ENCODE data around the gene PRR5L.
A peak's percentile ranks its signal among the peaks of the same experiment; 100 is the strongest.

The PRR5L gene

DNA sequence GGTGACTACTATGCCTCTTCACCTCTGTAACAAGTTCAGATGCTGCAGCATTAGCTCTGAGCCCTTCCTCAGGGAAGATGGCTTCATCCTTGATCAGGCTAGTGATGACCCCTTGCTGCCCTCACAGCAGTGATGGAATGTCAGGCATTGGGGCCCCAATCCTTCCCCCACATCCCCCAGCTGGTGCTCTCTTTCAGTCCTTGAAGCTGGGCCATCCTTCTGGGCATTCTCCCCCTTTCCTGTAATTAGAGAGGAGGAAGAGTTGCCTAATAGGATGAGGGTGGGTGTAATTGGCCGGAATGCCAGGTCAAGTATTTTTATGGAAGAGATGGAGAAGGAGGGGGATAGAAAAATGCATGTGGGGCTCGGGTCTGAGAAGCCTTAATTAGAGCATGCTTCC is 151.4 kb downstream of the PRR5L start:
- DNase-seq: peak; percentile 49

DNA sequence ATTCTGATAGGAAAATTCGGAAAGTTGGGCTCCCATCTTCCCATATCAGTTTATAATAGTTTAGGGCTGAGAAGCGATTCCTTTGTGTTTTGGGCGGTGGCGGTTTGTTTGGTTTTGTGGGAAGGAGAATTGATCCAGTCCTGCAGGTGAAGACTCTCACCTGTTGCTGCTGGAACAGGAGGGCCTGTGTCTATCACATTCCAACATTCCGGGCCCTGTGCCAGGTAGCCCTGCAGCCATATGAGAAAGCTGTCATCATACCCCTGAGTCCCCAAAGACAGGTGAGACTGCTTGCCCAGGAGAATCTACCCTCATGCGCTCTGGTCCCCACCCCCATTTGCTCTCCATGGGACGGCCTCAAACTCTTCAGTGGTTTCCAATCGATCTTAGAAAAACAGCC is 151.9 kb downstream of the PRR5L start:
- DNase-seq: no peak

DNA sequence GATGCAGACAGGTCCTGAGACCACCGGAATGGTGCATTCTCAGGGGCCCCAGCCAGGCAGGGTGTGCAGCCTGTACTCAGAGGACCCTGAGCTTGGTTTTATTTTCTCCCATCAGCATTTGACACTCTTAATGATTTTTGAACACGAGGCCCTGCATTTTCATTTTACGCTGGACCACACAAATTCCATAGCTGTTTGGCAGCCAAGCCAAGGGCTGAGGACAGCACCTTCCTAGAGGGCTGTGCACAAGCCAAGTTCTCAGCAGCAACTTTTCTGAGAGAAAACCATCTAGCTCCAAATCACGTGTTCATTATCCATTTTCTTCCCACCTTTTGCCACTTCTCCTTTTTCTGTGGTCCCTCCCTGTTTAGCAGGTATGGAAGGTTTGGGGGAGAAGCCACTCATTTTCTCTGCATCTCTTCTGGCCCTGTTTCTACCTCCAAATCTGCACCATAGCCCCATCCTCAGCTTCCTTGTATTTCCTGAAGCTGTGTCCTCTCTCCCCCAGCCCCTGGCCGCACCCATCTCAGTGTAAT is 153.5 kb downstream of the PRR5L start:
- DNase-seq: no peak

DNA sequence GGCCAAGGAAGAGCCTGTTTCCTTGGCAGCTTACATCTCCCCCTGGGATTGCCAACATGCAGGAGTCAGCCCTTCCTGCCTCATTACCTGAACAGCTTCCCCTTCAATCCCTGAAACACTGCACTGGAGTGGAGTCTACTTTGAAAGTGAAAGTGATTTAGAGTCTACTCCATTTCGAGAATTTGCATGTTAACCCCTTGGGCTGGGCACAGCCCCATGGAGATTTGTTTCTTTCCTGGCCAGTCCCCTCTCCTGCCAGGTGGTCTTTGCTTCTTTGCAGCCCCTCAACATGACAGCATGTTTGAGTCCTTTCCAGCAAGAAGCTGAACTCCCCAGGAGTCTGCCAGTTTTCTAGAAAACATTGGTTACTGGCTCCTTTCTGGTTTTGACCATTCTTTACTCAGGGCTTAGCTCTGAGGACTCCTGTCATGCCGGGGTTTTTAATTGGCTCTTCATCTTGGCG is 154.1 kb downstream of the PRR5L start:
- no peak for DNase-seq

DNA sequence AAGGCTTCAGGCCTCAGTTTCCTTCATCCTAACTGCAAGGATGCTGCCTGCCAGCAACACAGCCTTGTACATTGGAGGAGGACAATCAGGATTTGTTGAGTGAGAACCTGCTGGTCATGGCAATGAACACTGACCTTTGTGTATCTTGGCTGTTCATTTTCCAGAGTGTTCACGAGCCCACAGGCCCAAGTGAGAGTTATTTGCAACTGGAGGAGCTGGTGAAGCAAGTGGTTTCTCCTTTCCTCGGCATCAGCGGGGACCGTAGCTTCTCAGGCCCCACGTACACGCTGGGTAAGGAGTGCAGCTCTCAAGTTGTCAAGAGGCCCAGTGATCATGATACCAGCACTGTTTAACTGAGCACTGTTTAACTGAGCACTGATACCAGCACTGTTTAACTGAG is 155.0 kb downstream of the PRR5L start:
- no peak for DNase-seq

DNA sequence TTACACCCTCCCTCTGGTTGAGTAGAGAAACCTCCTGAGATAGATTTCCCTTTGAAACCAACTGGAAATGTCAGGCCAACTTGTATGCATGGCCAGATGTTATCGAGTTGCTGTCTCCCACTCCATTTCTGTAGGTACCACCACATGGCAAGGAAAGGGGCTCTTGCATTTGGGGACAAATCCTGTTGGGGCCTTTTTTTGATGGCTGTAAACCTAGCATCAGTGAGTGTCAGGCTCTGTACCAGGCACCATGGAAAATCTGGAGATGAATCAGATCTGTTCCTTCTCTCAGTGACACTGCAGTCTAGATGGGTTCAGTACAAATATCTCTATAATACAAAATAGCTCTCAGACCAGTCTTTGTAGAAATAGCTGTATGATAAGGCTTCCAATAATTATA is 155.6 kb downstream of the PRR5L start:
- DNase-seq: no peak

DNA sequence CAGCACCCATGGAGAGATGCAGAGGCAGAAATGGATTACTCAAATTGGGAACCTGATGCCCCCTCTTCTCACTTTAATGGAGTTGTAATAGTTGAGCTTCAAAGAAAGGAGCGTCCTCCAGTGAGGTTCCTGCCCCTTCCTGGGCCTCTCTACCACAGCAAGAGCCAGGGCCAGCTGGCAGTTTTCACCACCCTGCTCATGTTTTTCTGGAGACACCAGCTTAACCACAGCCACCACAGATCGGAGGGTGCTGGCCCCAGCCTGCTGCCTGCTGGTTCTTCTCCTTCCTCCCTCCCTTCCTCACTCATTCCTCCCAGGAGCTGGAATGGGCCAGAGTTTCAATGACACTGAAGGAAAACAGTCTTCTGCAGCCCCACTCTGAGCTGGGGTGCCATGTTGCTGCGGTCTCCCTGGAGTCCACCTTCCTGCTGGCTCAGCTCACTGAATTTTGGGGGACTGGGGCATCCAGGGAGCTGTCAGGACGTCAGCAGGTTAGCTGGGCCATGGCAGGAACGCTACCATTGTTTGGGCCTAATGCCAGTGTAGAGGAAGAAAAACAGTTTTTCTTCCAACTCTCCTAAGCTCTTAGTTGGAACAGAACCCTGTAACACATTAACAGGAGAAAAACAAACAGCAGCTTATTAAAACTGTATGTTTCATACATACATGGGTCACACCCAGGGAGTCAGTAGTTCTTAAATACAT is 156.3 kb downstream of the PRR5L start:
- peak; percentile 52 for DNase-seq

DNA sequence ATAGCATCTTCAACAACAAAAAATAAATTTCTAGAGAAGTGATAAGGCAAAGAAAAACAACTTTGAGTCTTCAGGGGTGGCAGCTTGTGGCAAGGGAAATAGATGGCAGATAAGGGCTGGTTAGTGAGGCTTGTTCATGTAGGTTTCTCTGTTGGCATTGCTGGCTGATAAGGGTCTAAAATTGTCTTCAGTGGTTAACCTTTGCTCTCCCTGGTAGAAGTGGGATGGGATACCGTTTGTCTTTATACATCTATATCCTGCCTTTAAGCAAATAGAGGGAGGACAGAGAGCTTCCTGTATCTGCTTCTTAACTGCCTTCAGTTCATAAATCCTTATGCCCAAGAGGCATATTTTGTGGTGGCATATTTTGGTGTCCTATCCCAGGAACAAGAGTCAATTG is 156.9 kb downstream of the PRR5L start:
- no peak for DNase-seq

DNA sequence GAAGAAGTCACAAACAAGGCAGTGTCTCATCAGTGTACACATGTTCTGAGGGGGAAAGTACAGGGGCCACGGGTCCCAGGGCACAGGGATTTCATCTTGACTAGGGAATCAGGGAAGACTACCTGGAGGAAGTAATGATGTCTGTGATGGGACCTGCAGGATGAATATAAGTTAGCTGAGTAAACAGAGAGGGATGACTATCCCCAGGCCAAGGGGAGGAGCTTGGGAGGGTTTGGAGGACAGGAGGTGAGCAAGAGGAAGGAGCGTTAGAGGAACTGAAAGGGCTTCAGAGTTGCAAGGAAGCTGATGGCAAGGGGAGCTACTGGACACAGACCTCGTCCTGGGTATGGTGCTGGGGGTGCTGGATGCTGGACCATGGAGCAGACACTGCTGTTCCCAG is 157.6 kb downstream of the PRR5L start:
- DNase-seq: no peak

DNA sequence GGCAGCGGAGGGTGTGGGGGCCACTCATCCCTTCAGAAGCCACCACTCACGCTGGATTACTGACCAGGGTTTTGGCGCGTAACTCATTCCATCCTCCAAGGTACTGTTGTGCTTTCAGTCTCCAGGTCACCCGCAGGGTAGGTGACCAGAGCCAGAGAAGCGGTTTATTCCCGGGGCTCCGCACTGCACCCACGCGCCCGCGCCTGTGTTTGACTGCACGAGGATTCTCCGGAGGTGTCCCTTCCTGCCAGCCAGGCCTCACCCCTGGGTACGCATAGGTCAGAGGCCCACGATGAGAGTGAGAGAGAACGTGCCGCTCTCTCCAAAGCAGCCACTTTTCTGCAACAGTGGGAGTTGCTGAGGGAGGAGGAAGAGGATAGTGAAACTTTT is 158.5 kb downstream of the PRR5L start:
- no peak for DNase-seq

DNA sequence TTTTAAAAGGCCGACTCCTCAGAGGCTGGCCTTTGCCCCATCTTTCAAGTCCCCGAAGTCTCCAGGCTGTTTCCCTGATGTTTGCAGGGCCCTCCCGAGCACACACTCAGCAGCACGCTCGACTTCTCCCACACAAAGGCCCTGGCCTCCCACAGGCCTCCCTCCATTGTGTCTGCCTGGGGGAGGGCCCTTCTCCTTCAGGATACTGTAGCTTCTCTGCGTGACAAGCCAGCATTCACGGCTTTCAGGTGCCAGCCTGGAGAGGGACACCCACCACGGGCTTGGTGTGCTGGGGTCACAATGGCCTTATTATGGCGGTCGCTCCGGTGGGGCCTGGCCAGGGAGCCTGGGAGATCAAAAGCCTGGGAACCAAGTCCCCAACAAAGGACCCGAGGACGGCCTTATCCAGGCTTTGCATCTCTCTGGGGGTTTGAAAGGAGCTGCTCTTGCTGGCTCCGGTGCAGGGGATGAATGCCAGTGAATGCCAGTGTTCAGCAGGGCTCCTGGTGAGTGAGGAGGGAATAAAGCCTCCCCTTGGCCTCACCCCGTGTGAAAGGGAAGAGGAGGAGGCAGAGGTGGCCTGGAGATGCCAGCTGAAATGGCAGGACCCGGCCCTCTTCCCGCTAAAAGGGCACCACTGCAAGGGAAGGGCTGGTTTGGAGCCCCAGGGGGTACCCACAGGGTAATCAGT is 159.0 kb downstream of the PRR5L start:
- peak; percentile 32 for DNase-seq

DNA sequence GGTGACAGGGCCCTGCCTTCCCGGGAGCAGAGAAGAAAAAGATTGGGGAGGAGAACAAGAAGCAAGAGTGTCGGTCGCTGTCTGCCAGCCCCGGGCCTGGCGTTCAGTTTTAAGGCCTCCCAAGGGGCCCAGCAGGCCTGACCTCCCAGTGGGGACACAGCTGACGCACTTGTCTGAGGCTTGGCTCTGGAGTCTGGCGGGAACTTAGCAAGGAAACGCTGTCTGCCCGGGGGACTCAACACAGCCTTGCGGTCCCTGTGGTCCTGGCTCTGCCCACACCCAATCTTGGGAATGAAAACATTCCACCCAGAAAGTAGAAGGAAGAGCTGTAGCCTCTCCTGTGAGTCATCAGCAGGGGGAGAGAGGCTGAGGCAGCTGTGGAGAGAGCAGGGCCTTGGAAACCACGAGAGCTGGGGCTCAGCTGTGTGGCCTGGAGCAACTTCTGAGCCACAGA is 159.6 kb downstream of the PRR5L start:
- peak; percentile 99 for DNase-seq

DNA sequence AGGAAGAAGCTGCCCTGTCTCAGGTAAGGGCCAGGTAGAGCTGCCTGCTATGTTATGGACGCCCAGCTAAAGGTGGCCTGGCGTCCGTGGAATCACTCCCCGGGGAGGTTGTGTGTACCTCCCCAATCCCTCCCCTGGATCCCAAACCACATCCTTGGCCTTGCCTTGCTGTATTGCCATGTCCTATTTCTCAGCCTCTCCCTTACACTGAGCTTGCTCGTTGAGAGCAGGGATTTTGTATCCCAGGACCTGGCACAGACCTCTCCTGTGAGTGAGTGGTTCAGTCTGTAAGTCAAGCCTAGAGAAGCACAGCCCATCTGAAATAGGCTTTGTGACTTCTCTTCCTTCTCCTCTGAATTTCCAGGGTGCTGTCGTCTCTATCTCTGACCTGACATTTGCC is 160.1 kb downstream of the PRR5L start:
- DNase-seq: peak; percentile 74

DNA sequence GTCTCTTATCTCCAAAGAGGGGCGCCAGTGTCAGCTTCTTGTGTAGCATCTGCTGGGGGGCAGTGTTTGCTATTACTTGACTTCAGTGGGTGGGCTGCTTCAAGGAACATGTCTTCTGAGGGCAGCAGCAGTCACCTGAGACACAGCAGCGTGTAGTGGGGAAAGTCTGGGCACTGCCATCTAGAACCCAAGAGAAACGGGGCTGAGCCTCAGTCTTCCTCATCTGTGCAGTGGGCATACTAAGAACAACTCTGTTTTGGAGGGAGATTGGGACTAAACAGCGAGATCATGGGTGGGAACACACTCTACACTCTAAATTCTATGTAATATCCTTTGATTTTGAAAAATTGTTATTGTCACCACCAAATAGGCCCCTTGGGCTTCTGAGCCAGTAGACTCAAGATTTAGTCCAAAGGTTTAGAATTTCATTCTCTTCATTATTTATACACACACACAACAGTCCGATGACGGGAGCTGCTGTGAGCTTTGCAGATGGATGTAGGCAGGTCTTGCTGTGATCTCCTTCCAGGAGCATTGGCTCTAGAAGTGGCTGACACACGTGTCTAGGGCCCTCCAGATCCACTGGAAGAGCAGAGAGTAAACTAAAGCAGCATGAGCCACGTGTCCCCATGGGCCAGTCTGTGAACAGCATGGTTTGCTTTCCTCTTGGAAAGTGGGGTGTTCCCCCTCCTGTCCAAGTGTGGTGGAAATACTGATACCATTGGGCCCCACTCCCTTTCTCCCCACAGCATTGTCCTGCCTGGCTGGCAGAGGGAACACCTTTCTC is 162.2 kb downstream of the PRR5L start:
- DNase-seq: no peak

DNA sequence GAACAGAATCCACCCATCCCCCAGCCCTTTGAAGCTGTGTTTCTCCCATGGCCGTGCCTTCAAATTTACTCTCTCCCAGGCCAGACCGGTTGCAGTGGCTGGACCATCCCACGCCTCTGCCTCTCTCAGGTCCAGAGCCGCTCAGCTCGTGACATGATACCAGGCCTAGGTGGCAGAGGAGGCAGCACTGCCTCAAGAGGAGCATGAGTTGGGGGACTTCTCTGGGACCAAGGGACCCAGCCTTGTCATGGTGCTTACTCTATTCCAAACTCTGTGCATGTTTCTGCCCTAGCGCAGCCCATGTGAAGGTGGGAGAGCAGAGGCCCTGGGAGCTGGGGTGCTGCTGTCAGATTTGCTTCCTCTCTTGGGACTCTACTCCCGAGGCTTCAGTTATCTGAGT is 163.0 kb downstream of the PRR5L start:
- DNase-seq: no peak

DNA sequence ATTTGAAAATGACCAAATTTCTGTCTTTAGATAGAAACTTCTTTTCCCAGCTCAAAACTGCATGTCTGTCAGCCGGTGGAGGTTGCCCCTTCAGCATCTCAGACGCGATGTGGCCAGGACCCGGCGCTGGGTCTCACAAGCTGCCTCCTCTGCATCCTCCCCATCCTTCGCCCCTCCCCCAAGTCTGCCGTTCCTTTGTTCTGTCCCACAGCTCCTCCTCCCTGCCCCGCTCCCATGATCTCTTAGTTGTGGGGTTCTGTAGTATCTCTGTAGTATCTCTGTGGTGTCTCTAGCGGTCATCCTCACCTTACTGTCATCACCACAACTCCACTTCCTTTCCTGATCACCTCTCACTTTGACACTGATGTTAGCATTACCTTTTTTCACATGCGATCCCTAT is 164.1 kb downstream of the PRR5L start:
- no peak for DNase-seq

DNA sequence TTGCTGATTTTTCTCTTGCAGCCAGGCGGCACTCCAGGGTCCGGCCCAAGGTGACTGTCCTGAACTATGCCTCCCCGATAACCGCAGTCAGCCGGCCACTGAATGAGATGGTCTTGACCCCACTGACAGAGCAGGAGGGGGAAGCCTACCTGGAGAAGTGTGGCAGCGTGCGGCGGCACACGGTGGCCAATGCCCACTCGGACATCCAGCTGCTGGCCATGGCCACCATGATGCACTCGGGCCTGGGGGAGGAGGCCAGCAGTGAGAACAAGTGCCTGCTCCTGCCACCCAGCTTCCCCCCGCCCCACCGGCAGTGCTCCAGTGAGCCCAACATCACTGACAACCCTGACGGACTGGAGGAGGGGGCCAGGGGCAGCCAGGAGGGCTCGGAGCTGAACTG is 166.2 kb downstream of the PRR5L start:
- no peak for DNase-seq

DNA sequence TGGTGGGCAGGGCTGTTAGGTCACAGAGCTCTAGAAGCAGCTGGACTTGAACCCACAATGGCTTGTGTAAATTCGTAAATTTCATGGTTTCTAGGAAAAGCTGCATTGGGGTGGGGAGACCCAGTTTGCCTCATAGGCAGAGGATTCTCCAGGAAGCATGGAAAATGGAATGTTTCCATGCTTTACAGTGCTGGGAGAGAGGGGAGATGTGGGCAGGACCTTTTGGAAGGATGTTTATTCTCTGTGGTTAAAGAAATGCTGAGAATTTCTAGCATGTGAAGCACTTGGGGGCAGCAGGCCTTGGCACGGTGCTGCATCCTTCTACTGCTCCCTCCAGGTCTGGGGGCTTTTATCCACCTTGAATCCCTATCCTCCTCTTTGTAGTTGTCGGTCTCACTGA is 167.7 kb downstream of the PRR5L start:
- peak; percentile 76 for DNase-seq

DNA sequence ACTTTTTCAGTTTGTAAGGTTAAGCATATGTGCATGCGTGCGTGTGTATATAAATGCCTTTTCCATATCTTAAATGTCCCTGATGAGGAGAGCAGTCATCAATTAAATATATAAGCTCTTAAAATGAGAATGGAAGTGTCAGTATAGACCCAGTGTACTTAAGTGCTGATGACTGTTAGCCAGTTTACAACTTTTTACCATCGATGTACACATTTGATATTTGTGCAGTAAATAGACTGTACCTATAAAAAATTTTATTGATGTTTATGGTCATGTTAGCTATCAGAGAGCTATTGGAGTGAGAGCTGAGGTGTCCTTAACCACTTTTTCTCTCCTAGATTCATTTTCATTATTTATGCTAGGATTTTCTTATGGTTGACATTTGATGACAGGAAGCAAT is 168.6 kb downstream of the PRR5L start:
- no peak for DNase-seq

DNA sequence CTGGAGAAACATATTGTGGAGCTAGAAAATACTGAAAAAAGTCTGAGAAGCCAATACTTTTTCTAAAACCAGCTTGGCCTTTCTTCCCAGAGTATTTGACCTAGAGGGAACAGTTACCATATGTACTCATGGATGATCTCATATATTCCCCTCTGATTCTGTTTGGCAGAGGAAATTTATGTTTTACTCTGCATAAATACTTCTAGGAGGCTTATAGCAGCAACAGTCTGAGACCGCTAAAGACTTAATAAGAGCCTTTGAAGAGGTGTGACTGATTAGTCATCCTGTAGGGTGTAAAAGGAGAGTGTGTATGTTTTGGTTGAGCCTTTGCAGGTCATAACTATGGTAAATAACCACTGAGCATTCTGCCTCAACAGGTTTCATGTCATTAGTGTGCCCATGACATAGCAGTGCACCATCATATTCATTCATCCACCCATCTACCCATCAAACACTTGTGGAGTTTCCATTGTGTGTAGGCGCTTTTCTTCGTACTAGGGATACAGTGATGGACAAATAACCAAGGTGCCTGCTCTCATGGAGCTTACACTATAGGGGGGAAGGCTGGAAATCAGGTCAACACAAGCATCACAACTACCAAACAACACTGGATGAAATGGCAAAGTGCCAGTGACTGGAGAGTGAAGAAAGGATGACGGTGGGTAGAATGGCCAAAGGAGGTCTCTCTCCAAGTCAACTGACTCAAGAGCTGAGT is 169.5 kb downstream of the PRR5L start:
- DNase-seq: peak; percentile 69

DNA sequence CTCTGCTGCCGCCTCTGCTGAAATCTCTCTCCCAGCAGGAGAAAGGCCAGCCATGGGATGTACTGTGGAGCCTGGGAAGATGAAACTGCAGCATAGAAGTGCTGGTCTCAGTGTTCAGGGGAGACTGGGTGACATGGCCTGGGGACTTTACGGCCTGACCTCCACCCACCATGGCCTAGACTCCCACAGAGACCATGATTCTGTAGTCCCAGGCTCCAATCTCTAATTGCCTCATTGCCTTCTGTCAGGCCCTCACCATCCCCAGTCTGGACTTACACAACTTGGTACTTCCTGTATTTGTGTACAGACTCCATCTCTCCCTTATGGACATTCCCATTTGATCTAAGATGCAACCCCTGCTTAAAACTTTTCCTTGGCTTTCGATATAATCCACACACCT is 170.9 kb downstream of the PRR5L start:
- DNase-seq: no peak

DNA sequence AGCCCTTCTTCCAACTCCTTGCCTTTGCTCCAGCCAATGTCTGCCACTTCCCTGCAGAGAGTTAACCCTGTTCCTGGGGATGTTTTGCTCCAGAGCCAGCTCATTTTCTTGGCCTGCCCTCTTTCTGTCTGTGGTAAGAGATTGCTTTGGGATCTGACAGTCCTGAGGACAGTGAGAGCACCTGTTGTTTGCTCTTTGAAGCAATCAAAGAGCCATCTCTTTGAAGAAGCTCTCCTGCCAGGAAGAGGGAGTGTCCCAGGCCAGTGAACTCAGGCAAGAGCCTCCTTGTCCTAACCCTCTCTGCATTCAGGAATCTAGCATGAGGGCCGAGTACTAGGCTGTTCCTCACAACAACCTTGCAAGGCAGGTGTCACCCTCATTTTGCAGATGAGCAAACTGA is 171.8 kb downstream of the PRR5L start:
- DNase-seq: no peak

DNA sequence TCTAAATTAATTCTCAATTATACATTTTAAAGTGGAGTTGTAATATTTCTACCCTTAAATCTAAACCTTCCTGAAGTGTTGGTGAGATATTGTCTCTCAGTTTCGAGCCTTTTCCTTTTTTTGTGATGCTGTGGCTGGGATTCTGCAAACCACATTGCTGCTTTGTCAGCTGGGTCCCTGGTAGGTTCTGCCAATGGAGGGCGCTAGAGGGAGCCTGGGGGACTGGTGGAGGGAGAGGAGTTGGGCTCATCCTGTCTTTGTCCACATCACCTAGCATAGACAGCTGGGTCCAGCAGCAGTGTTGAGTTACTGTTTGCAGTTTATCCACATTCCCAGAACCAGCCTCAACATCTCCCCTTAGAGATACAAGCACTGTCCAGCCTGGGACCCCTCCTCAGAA is 173.0 kb downstream of the PRR5L start:
- DNase-seq: peak; percentile 53

All from fibroblast of upper back skin (primary cell).